ENCODE data around the gene SYTL1.

The SYTL1 gene

DNA sequence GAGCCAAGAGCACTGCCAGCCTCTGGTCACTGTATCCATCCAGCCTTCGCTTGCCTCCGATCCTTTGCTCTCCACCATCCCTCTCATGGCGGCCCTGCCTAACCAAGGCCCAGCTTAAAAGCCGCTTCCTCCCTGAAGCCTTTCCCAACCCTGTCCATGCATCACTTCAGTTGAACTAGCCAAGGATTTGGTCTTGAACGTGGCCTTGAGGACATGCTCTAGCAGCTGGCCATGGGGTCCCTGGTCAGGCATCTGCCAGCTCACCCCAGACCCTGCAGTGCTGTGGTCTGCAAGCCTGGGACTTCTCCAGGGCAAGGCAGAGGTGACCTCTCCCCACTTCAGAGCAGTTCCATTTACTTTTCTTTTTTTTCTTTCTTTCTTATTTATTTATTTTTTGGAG is 5.1 kb upstream of the SYTL1 start:
- Histone ChIP-seq H3K36me3 (ENCODE audit: control insufficient read depth, insufficient read depth, low read length) (peaks cover 49% of the 10 kb centered on the region), H3K27ac (ENCODE audit: low read depth, low read length) (no peak overlapping the region), H3K27me3 (ENCODE audit: control insufficient read depth, insufficient read depth, low read length) (no peaks in the 10 kb centered on the region), H3K9ac (ENCODE audit: low read length) (no peak overlapping the region), H3K9me3 (ENCODE audit: control insufficient read depth, insufficient read depth, low read depth, low read length) (no peaks in the 10 kb centered on the region), H3K4me3 (ENCODE audit: low read depth, low read length) (no peak overlapping the region), H3K4me1 (ENCODE audit: control insufficient read depth, insufficient read depth, low read length) (peaks cover 20% of the 10 kb centered on the region)

DNA sequence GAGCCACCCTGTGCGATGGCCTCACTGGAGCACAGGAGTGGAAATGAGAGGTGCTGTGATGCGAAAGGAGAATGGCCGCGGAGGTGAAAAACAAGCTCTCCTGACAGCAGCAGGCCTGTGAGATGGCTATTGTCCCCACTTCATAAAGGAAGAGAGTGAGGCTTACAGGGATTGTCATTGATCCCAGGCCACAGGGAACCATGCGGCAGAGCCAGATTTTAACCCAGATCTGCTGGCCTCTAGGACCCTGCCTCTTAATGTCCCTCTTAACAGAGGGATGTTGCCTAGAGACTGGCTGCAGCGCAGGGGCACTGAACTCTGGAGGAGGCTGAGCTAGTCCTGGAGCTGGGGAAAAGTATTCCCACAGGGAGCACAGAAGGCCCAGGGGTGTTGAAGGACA is 3.1 kb upstream of the SYTL1 start:
- Histone ChIP-seq H3K9ac (ENCODE audit: low read length) (peak overlapping the region; percentile 2), H3K4me3 (ENCODE audit: low read depth, low read length) (no peak overlapping the region), H3K27ac (ENCODE audit: low read depth, low read length) (no peak overlapping the region)

GRCh38 chr1:27339213-27339612 is 2.6 kb upstream of the SYTL1 start:
- Histone ChIP-seq H3K9ac (ENCODE audit: low read length) (peak overlapping the region; percentile 2), H3K27ac (ENCODE audit: low read depth, low read length) (no peak overlapping the region), H3K4me3 (ENCODE audit: low read depth, low read length) (no peak overlapping the region), H3K9me3 (ENCODE audit: control insufficient read depth, insufficient read depth, low read depth, low read length) (no peaks in the 10 kb centered on the region), H3K36me3 (ENCODE audit: control insufficient read depth, insufficient read depth, low read length) (peaks cover 27% of the 10 kb centered on the region), H3K27me3 (ENCODE audit: control insufficient read depth, insufficient read depth, low read length) (no peaks in the 10 kb centered on the region), H3K4me1 (ENCODE audit: control insufficient read depth, insufficient read depth, low read length) (peaks cover 39% of the 10 kb centered on the region)

More for the DNA sequence above, 3.1 kb upstream of the SYTL1 start:
- Histone ChIP-seq H3K27me3 (ENCODE audit: control insufficient read depth, insufficient read depth, low read length) (no peaks in the 10 kb centered on the region), H3K9me3 (ENCODE audit: control insufficient read depth, insufficient read depth, low read depth, low read length) (no peaks in the 10 kb centered on the region), H3K36me3 (ENCODE audit: control insufficient read depth, insufficient read depth, low read length) (peaks cover 31% of the 10 kb centered on the region), H3K4me1 (ENCODE audit: control insufficient read depth, insufficient read depth, low read length) (peaks cover 39% of the 10 kb centered on the region)

GRCh38 chr1:27342391-27342777 is 562 bp downstream of the SYTL1 start:
- Histone ChIP-seq H3K9ac (ENCODE audit: low read length) (peak overlapping the region; percentile 33), H3K9me3 (ENCODE audit: control insufficient read depth, insufficient read depth, low read depth, low read length) (no peaks in the 10 kb centered on the region), H3K4me1 (ENCODE audit: control insufficient read depth, insufficient read depth, low read length) (peaks cover 43% of the 10 kb centered on the region), H3K36me3 (ENCODE audit: control insufficient read depth, insufficient read depth, low read length) (peaks cover 4% of the 10 kb centered on the region; the same call in 1 of the 2 replicates), H3K27me3 (ENCODE audit: control insufficient read depth, insufficient read depth, low read length) (no peaks in the 10 kb centered on the region), H3K4me3 (ENCODE audit: low read depth, low read length) (peak overlapping the region; percentile 51), H3K27ac (ENCODE audit: low read depth, low read length) (no peak overlapping the region)

DNA sequence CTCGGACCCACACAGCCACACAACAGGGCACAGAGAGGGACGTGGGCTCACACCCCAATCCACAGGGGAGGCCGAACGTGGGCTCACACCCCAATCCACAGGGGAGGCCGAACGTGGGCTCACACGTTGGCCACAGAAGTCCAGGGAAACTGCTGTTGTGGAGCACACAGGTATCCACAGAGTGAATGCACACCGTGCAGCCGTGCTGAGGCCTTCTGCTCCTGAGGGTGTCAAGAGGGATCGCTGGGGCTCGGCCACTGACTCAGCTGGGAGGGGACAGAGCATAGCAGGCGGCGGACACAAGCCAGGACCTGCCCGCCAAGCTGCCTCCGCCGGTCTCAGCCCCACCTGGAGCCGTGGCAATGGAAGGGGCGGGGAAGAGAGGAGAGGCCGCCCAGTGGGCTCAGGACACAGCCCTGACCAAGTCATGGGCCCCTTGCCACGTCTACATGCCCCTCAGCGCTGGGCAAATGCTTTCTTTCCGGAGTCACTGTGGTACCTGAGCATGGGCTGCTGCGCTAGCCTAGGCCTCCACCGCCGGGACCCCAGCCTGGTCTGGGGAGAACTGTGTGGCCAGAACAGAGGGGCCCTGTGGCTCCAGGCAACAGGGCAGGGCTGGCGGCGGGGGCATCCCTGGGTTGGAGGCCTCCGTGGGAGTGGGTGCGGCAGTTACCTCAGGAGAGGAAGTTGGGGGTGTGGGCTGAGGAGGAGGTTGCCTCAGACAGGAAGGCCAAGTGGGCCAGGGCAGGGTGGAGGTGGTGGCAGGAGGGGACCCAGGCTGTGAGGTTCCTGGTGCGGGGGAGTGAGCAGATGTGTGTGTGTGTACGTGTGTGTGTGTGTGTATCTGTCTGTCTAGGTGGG is 1.2 kb downstream of the SYTL1 start:
- Histone ChIP-seq H3K9ac (ENCODE audit: low read length) (peak overlapping the region; percentile 33), H3K27ac (ENCODE audit: low read depth, low read length) (peak overlapping the region; percentile 24; the same call in 1 of the 2 replicates), H3K36me3 (ENCODE audit: control insufficient read depth, insufficient read depth, low read length) (peaks cover 4% of the 10 kb centered on the region; the same call in 1 of the 2 replicates), H3K4me3 (ENCODE audit: low read depth, low read length) (peak overlapping the region; percentile 51), H3K4me1 (ENCODE audit: control insufficient read depth, insufficient read depth, low read length) (peaks cover 48% of the 10 kb centered on the region), H3K27me3 (ENCODE audit: control insufficient read depth, insufficient read depth, low read length) (no peaks in the 10 kb centered on the region), H3K9me3 (ENCODE audit: control insufficient read depth, insufficient read depth, low read depth, low read length) (no peaks in the 10 kb centered on the region)

DNA sequence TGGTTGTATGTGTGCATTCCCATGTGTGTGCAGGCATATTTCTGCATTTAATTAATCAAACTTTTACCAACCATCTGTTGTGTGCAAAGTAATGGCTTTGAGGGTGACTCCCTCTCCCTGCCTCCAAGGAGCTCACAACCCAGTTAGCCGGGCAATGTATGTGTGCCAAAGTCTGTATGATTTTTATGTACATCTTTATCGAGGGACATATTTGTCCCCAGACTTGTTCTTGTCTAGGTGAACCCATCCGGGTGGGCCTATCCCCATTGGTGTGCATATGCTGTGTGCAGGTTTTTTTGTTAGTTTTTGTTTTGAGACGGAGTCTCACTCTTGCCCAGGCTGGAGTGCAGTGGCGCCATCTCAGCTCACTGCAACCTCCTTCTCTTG is 1.8 kb downstream of the SYTL1 start:
- Histone ChIP-seq H3K27ac (ENCODE audit: low read depth, low read length) (no peak overlapping the region), H3K9ac (ENCODE audit: low read length) (no peak overlapping the region), H3K4me3 (ENCODE audit: low read depth, low read length) (0 out of 2 replicates have a peak overlapping the region, but pooled peaks have one; percentile 51), H3K27me3 (ENCODE audit: control insufficient read depth, insufficient read depth, low read length) (no peaks in the 10 kb centered on the region), H3K36me3 (ENCODE audit: control insufficient read depth, insufficient read depth, low read length) (peaks cover 4% of the 10 kb centered on the region; the same call in 1 of the 2 replicates), H3K4me1 (ENCODE audit: control insufficient read depth, insufficient read depth, low read length) (peaks cover 48% of the 10 kb centered on the region), H3K9me3 (ENCODE audit: control insufficient read depth, insufficient read depth, low read depth, low read length) (no peaks in the 10 kb centered on the region)

DNA sequence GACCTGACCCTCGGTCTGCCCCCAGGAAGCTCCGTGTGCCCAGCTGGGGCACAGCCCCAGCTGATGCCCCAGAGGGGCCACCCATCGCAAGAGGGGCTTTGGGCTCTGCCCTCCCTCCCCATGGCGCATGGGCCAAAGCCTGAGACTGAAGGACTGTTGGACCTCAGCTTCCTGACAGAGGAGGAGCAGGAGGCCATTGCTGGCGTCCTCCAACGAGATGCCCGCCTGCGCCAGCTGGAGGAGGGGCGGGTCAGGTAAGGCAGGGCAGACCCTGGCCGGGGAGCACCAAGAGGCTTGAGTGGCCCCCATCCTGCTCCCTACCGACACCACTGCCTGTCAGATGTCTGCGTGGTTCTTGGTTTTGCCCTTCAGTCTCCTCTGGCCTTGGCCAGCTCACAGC is 3.5 kb downstream of the SYTL1 start:
- Histone ChIP-seq H3K9me3 (ENCODE audit: control insufficient read depth, insufficient read depth, low read depth, low read length) (no peaks in the 10 kb centered on the region), H3K4me1 (ENCODE audit: control insufficient read depth, insufficient read depth, low read length) (peaks cover 46% of the 10 kb centered on the region), H3K9ac (ENCODE audit: low read length) (no peak overlapping the region), H3K36me3 (ENCODE audit: control insufficient read depth, insufficient read depth, low read length) (peaks cover 4% of the 10 kb centered on the region; the same call in 1 of the 2 replicates), H3K4me3 (ENCODE audit: low read depth, low read length) (no peak overlapping the region), H3K27ac (ENCODE audit: low read depth, low read length) (no peak overlapping the region), H3K27me3 (ENCODE audit: control insufficient read depth, insufficient read depth, low read length) (peaks cover 4% of the 10 kb centered on the region)

DNA sequence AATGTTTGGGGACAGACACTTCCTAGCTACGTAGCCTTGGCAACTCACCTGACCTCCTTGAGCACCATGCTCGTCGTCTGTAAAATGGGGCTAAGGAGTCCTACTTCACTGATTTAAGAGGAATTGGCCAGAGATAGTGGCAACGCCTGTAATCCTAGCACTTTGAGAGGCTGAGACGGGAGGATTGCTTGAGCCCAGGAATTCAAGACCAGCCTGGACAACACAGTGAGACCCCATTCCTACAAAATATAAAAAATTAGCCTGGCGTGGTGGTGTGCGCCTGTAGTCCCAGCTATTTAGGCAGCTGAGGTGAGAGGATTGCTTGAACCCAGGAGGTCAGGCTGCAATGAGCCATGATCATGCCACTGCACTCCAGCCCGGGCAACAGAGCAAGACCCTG is 4.5 kb downstream of the SYTL1 start:
- Histone ChIP-seq H3K36me3 (ENCODE audit: control insufficient read depth, insufficient read depth, low read length) (peaks cover 4% of the 10 kb centered on the region; the same call in 1 of the 2 replicates), H3K4me1 (ENCODE audit: control insufficient read depth, insufficient read depth, low read length) (peaks cover 47% of the 10 kb centered on the region), H3K4me3 (ENCODE audit: low read depth, low read length) (no peak overlapping the region), H3K9me3 (ENCODE audit: control insufficient read depth, insufficient read depth, low read depth, low read length) (no peaks in the 10 kb centered on the region), H3K27me3 (ENCODE audit: control insufficient read depth, insufficient read depth, low read length) (peaks cover 9% of the 10 kb centered on the region), H3K9ac (ENCODE audit: low read length) (no peak overlapping the region), H3K27ac (ENCODE audit: low read depth, low read length) (no peak overlapping the region)

GRCh38 chr1:27346991-27347624 is 5.3 kb downstream of the SYTL1 start:
- Histone ChIP-seq H3K4me3 (ENCODE audit: low read depth, low read length) (no peak overlapping the region), H3K36me3 (ENCODE audit: control insufficient read depth, insufficient read depth, low read length) (peaks cover 4% of the 10 kb centered on the region; the same call in 1 of the 2 replicates), H3K27me3 (ENCODE audit: control insufficient read depth, insufficient read depth, low read length) (peaks cover 9% of the 10 kb centered on the region), H3K9ac (ENCODE audit: low read length) (no peak overlapping the region), H3K27ac (ENCODE audit: low read depth, low read length) (no peak overlapping the region), H3K9me3 (ENCODE audit: control insufficient read depth, insufficient read depth, low read depth, low read length) (no peaks in the 10 kb centered on the region), H3K4me1 (ENCODE audit: control insufficient read depth, insufficient read depth, low read length) (peaks cover 44% of the 10 kb centered on the region)

GRCh38 chr1:27348861-27349783 is 7.3 kb downstream of the SYTL1 start:
- no peak overlapping the region for H3K27ac ChIP-seq (ENCODE audit: low read depth, low read length)
- no peaks in the 10 kb centered on the region for H3K9me3 ChIP-seq (ENCODE audit: control insufficient read depth, insufficient read depth, low read depth, low read length)
- H3K27me3 ChIP-seq (ENCODE audit: control insufficient read depth, insufficient read depth, low read length), result peaks cover 9% of the 10 kb centered on the region
- H3K4me1 ChIP-seq (ENCODE audit: control insufficient read depth, insufficient read depth, low read length), result peaks cover 28% of the 10 kb centered on the region
- H3K9ac ChIP-seq (ENCODE audit: low read length), result no peak overlapping the region
- H3K4me3 ChIP-seq (ENCODE audit: low read depth, low read length), result peak overlapping the region; percentile 58
- H3K36me3 ChIP-seq (ENCODE audit: control insufficient read depth, insufficient read depth, low read length), result peaks cover 4% of the 10 kb centered on the region; the same call in 1 of the 2 replicates

All from HUES6 (cell line).